ENCODE results near the gene PARD3. TPM values are rescaled to one million over a fixed set of nuclear protein-coding genes. Genes with fewer than 3 reads are reported as not detected.

Gene PARD3
- total RNA-seq, 1 donor from 2014 or later: 34.1 TPM

GRCh38 chr10:34464000-34464399 is 351.1 kb downstream of the PARD3 start:
- Histone ChIP-seq H3K27ac (no peak overlapping the region), H3K36me3 (no peaks in the 10 kb centered on the region), H3K27me3 (ENCODE audit: low read depth) (no peaks in the 10 kb centered on the region), H3K4me3 (no peak overlapping the region), H3K9me3 (no peaks in the 10 kb centered on the region), H3K4me1 (no peaks in the 10 kb centered on the region)
- DNase-seq (no peak), ATAC-seq (no peak)
- TF ChIP-seq, protein P1, sequence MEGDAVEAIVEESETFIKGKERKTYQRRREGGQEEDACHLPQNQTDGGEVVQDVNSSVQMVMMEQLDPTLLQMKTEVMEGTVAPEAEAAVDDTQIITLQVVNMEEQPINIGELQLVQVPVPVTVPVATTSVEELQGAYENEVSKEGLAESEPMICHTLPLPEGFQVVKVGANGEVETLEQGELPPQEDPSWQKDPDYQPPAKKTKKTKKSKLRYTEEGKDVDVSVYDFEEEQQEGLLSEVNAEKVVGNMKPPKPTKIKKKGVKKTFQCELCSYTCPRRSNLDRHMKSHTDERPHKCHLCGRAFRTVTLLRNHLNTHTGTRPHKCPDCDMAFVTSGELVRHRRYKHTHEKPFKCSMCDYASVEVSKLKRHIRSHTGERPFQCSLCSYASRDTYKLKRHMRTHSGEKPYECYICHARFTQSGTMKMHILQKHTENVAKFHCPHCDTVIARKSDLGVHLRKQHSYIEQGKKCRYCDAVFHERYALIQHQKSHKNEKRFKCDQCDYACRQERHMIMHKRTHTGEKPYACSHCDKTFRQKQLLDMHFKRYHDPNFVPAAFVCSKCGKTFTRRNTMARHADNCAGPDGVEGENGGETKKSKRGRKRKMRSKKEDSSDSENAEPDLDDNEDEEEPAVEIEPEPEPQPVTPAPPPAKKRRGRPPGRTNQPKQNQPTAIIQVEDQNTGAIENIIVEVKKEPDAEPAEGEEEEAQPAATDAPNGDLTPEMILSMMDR (IDR thresholded peaks at IDR 0.05): no peak
- intact Hi-C loops (cut with DNase I): no loop called here

DNA sequence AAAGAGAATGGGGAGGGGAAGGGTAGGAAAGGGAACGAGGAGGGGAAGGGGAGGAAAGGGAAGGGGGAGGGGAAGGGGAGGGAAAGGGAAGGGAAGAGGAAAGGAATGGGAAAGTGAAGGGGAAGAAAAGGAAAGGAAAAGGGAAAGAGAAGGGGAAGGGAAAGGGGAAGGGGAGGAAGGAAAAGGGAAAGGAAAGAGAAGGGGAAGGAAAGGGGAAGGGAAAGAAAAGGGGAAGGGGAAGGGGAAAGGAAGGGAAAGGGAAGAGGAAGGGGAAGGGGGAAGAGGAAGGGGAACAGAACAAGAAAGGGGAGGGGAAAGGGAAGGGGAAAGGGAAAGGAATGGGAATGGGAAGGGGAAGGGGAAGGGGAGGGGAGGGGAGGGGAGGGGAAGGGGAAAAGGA is 352.1 kb downstream of the PARD3 start:
- Histone ChIP-seq H3K36me3 (no peaks in the 10 kb centered on the region), H3K4me1 (no peaks in the 10 kb centered on the region), H3K4me3 (no peak overlapping the region), H3K9me3 (no peaks in the 10 kb centered on the region), H3K27me3 (ENCODE audit: low read depth) (no peaks in the 10 kb centered on the region), H3K27ac (no peak overlapping the region)
- TF ChIP-seq, protein P1 (IDR thresholded peaks at IDR 0.05): no peak
- intact Hi-C loops (cut with DNase I): no loop called here
- no peak for DNase-seq
- no peak for ATAC-seq

- ATAC-seq (no peak), DNase-seq (no peak)
- no peaks in the 10 kb centered on the region for H3K9me3 ChIP-seq
- no peaks in the 10 kb centered on the region for H3K27me3 ChIP-seq (ENCODE audit: low read depth)
- H3K27ac ChIP-seq: no peak overlapping the region
- H3K4me3 ChIP-seq: no peak overlapping the region
- H3K4me1 ChIP-seq: no peaks in the 10 kb centered on the region
- no peaks in the 10 kb centered on the region for H3K36me3 ChIP-seq
- TF ChIP-seq, protein P1 (IDR thresholded peaks at IDR 0.05): no peak
- intact Hi-C loops (cut with DNase I): no loop called here
Measured at GRCh38 chr10:34462056-34462455, 353.0 kb downstream of the PARD3 start.

GRCh38 chr10:34454590-34455261 is 360.4 kb downstream of the PARD3 start:
- Histone ChIP-seq H3K4me1 (no peaks in the 10 kb centered on the region), H3K27me3 (ENCODE audit: low read depth) (no peaks in the 10 kb centered on the region)
- intact Hi-C loops (cut with DNase I): no loop called here

DNA sequence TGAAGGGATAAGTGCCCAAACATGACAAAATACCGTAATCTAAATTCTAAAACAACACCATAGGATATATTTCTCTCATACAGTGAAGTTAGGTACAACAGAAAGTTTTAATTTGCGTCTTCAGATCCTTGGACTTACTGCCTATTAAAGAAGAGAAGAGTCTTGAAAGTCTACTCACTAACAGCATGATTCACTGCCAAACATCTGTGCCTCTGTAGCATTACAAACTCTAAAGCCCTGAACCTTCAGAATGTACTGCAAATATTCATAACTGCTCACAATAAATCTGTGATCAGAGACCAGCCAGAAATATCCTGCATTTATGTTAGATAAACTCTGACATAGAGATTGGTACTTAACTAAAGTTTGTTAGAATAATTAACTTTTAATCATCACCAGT is 365.3 kb downstream of the PARD3 start:
- Histone ChIP-seq H3K4me1 (no peaks in the 10 kb centered on the region), H3K27ac (no peak overlapping the region), H3K9me3 (no peaks in the 10 kb centered on the region), H3K36me3 (no peaks in the 10 kb centered on the region), H3K27me3 (ENCODE audit: low read depth) (no peaks in the 10 kb centered on the region), H3K4me3 (no peak overlapping the region)
- DNase-seq (no peak), ATAC-seq (no peak)
- TF ChIP-seq, protein P1 (IDR thresholded peaks at IDR 0.05): no peak
- intact Hi-C loops (cut with DNase I): no loop called here

More at GRCh38 chr10:34454590-34455261, 360.4 kb downstream of the PARD3 start:
- TF ChIP-seq, protein P1 (IDR thresholded peaks at IDR 0.05): no peak
- ATAC-seq (no peak), DNase-seq (no peak)
- H3K4me3 ChIP-seq: no peak overlapping the region
- no peak overlapping the region for H3K27ac ChIP-seq
- no peaks in the 10 kb centered on the region for H3K9me3 ChIP-seq
- H3K36me3 ChIP-seq: no peaks in the 10 kb centered on the region

Measured in lower lobe of right lung (tissue), 2 donors.